HG03159 (cell line): ENCODE results near the gene NACC2.

Experiments
- ATAC-seq: cut with Tn5 transposase; IDR thresholded peaks from one replicate; pipeline ENCODE4 v1.9.1; 2021; ENCODE audit warnings: mild to moderate bottlenecking, moderate library complexity; ENCODE audit not compliant: unreplicated experiment

Gene NACC2

GRCh38 chr9:136001231-136001630 lies 93.9 kb downstream of the NACC2 start:
- no peak for ATAC-seq

GRCh38 chr9:135998410-135999071 lies 96.5 kb downstream of the NACC2 start:
- ATAC-seq: no peak

- ATAC-seq: no peak
Observed at GRCh38 chr9:135998016-135998380, 97.1 kb downstream of the NACC2 start.

- ATAC-seq: no peak
Observed at GRCh38 chr9:135997090-135998015, 97.7 kb downstream of the NACC2 start.

- no peak for ATAC-seq
Observed at GRCh38 chr9:135995816-135996215, 99.3 kb downstream of the NACC2 start.

- no peak for ATAC-seq
Observed at GRCh38 chr9:135994501-135995192, 100.4 kb downstream of the NACC2 start.

- no peak for ATAC-seq
Observed at GRCh38 chr9:135993765-135994500, 101.2 kb downstream of the NACC2 start.

GRCh38 chr9:135993409-135993742 lies 101.7 kb downstream of the NACC2 start:
- no peak for ATAC-seq

- ATAC-seq: no peak
Observed at GRCh38 chr9:135992486-135993408, 102.3 kb downstream of the NACC2 start.

GRCh38 chr9:135991771-135992170 lies 103.3 kb downstream of the NACC2 start:
- ATAC-seq: no peak

- no peak for ATAC-seq
Observed at GRCh38 chr9:135990468-135991429, 104.3 kb downstream of the NACC2 start.

- ATAC-seq: no peak
Observed at GRCh38 chr9:135989722-135990467, 105.2 kb downstream of the NACC2 start.

GRCh38 chr9:135989157-135989556 lies 105.9 kb downstream of the NACC2 start:
- no peak for ATAC-seq

- no peak for ATAC-seq
Observed at GRCh38 chr9:135988493-135988892, 106.6 kb downstream of the NACC2 start.

GRCh38 chr9:135987838-135988404 lies 107.2 kb downstream of the NACC2 start:
- no peak for ATAC-seq

GRCh38 chr9:135986605-135987004 lies 108.5 kb downstream of the NACC2 start:
- ATAC-seq: no peak

- ATAC-seq: no peak
Observed at GRCh38 chr9:135985889-135986288, 109.2 kb downstream of the NACC2 start.

GRCh38 chr9:135985459-135985774 lies 109.7 kb downstream of the NACC2 start:
- ATAC-seq: no peak
